Hematopoietic multipotent progenitor cell treated with erythropoietin and hydrocortisone succinate and interleukin-3 and kit ligand, for 4 days (in vitro differentiated cells): ENCODE results near the gene SPRED1.

Experiments
- DNase-seq: peaks from one replicate; pipeline ENCODE4 v3.0.0-alpha.2; 2015

The SPRED1 gene

GRCh38 chr15:38252481-38253350, at the start of gene SPRED1:
SPRED1 (plus strand) TSS chr15:38252836; CDS start chr15:38253186, 350 bp downstream.
- peak; percentile 27 for DNase-seq

GRCh38 chr15:38205526-38206272, 46.9 kb upstream of the SPRED1 start:
- no peak for DNase-seq

DNA sequence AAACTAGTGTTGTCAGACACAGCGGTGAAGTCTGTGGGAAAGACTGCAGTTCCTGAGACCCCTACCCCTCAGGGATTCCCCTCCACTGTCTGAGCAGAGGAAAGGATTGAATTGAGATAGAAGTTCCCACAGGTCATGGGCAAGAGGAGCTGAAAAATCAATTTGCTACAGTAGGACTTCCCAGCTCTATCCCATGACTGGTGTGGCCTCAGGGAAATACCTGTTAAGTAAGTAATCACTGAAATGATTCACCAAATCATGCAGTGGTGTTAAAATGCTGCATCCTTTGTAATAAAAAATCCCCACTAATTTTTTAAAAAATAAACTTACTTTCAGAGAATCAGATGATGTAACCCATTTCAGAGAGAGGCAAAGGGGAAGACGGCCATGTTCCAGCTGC, 45.0 kb upstream of the SPRED1 start:
- DNase-seq = no peak

DNA sequence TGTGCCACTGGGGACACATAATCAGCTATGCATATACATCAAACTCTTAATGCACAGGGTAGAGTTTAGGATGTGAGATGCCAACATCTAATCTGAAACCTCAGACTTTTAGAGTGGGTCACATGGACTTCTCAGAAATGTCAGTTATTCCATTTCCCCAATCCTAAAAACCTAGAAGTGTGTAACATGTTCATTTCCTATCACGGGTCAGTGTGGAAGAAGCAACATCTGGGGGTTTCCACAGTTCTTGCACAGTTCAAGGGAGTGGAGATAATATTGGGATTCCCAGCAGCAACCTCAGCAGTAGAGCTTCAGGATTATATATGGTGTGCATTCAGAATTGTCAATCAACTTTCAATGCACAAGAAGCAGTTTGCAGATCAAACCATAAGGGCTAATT, 44.4 kb upstream of the SPRED1 start:
- no peak for DNase-seq

DNA sequence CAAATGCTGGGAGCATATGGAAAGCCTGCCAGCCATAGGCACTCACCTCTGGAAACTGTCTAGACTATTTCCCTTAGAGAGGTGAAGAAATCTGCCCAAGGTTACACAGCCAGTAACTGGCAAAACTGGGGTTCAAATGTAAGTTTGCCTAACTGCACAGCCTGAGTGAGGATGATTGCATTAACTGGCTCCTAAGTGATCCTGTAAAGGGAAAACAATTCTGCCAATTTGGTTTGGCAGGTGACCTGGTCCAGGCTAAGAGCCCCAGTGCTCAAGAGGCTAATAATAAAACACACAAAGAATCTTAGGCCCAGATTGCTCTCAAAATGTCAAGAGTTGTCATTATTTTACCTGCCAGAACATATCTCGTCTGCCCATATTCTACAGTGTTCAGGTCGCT, 43.9 kb upstream of the SPRED1 start:
- DNase-seq = no peak

GRCh38 chr15:38211249-38211648, 41.4 kb upstream of the SPRED1 start:
- DNase-seq = no peak

GRCh38 chr15:38211811-38212210, 40.8 kb upstream of the SPRED1 start:
- DNase-seq = no peak

DNA sequence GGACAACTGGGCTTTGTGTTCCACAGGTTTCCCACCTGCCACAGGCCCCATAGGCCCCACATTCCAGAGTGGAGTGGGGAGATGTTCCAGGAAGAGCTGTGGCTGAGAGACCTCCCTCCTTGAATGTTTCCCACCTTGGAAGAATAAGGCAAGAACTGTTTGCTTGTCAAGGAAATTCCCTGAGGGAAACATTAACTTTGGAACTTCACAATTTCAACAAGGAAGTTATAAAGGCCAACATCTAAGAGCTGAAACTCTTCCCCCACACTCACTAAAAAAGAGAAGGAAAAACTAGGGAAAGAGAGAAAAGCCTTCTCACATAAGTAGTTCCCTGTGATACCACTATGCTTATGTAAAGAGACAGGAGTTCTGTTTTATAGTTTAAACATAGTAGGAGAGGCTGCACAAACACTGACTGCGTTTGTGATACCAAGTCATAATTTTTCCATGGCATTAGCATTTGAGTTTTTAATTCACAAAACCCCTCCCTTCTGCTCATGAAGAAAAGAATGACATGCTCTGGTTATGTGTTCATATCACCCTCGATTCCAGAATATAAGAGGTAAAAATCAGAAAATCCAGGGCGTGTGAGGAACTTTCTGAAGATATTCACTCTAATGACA, 39.8 kb upstream of the SPRED1 start:
- DNase-seq = no peak

DNA sequence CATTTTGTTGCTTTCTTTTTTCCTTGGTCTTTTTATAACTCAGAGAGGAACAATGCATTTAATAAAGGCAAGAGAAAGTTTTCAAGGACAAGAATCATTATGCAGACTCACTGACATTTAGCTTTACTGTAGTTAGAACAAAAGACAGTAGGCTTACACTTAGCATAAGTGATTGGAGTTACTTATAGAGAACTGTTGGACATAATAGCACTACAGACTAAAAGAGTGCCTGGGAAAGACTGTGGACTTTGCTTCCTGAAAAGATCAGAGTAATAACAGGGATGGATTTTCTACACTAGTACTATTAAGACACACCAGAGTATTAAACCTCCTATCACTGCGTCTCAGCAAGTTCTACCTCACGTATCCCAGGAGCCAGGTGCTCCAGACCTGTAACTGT, 39.3 kb upstream of the SPRED1 start:
- no peak for DNase-seq

DNA sequence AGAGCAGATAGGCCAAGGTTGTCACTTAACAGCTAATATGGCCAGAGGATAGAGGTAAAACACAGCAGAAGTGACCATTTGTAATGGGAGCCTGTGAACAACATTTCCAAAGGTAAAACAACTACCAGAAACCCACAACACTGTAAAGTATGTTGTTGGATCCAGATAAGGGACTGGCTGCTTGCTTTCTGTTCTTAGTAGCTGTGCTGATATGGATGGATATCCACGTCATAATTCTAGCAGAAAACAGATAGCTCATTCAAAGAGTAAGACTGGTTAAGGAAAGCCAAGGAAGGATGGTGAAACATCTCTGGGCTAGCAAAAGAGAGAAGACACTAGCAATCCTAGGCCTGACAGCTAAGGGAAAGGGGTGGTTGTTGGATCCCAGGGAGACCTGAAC, 36.9 kb upstream of the SPRED1 start:
- peak; percentile 35 for DNase-seq

GRCh38 chr15:38216763-38217162, 35.9 kb upstream of the SPRED1 start:
- no peak for DNase-seq

- peak; percentile 73 for DNase-seq
These were observed 35.4 kb upstream of the SPRED1 start for GRCh38 chr15:38217191-38217595.

GRCh38 chr15:38217788-38218609, 34.6 kb upstream of the SPRED1 start:
- DNase-seq = no peak

- peak; percentile 67 for DNase-seq
These were observed 31.9 kb upstream of the SPRED1 start for GRCh38 chr15:38220606-38221273.

DNA sequence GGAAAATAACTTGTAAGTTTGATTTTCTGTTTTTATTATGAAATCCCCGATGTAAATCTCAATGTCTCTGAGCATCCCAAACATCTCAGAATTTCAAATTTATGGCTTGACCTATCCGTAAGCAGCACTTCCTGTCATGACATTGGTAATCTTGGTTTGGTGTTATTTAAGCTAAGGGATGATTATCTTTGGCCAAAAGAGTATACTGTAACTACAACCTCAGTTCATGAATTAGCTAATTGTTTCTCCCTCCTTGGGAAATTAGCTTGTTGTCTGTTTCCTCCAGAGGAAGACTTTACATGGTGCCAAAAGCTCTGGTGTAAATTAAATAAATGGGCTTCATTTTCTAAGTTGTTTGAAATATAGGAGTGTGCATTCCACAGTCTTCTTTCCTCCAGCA, 28.1 kb upstream of the SPRED1 start:
- no peak for DNase-seq

DNA sequence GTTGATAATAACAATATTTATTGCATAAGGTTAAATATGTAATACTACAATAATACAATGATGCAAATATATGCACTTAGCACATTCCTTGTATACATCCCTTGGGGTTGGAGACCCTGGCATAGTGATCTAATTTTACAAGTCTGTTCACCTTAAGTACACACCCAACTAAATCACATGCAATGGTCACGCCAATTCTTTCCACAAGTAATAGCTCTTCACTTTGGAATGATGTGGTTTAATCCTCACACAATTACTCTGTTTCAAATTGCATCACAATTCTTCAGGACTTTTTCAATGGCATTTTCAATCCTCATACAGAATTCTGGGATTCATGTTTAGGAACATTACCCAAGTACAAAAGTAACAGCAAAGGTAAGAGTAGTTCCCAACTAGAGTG, 27.3 kb upstream of the SPRED1 start:
- DNase-seq = no peak

DNA sequence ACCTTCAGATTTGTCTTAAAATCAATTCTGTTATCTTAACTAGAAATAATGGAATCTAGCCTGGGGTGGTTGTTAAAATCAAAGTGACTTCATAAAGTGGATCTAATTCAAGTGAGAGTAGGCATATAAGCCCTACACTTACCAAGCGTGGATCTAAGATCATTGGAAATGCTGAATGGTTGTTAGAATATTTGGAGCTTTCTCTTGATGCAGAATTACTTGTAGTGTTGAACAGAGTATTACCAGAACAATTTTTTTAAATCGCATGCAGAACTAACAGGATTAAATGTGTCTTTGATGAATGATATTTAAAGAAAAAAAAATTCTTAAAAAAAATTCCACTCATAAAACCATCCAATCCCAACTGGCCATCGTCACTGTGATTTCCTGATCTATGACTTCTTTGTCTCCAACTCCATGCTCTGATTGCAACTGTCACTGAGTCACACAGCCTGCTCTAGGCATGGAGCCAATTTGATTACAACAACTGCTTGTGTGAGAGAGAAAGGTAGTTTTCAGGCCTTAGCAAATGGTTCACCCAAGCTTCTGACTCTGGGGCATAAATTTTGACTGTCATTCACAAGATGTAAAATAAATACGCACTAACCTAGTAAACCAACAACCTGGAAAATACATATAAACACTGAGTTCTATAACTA, 25.9 kb upstream of the SPRED1 start:
- DNase-seq = peak; percentile 24

GRCh38 chr15:38227941-38228340, 24.7 kb upstream of the SPRED1 start:
- no peak for DNase-seq

- DNase-seq = no peak
These were observed 24.0 kb upstream of the SPRED1 start for GRCh38 chr15:38228618-38229017.

DNA sequence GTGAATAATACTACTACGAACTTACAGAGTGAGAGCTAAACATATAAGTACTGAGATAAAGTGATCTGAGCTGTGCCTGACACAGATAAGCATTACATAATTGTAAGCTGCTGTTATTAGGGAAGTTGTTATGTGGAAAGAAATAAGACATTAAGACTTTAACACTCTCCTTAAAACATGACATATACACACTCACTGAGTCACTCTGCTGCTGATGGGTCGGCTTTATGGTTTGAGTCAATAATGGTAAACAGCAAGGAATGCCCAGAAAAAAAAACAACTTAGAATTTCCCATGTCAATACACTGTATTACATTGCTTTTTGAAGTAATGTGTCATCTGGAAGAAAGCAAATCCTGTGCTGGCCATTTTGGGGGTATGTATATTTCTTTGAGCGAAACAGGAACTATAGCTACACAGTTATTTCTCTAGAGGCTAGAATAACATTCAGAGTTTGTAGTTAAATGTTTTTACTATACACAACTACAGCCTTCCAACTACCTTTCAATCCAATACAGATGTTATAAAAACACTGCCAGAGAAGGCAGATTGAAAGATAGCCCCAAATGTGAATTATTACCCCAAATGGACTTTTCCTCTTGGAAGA, 22.8 kb upstream of the SPRED1 start:
- peak; percentile 41 for DNase-seq

- DNase-seq = no peak
These were observed 21.2 kb upstream of the SPRED1 start for GRCh38 chr15:38231436-38231835.
